ENCODE measurements around the gene BCKDHB.
A peak's percentile ranks its signal among the peaks of the same experiment; 100 is the strongest.
"Not testable (repeated sequence)": the region's sequence is repeated elsewhere in the genome, so short reads cannot be mapped to it uniquely, and the experiment has no call there.

The BCKDHB gene

GRCh38 chr6:80209430-80209829 lies 103.0 kb downstream of the BCKDHB start:
- DNase-seq (ENCODE audit: low read depth in 2 of 2), result no peak

- no peak for DNase-seq (ENCODE audit: low read depth in 2 of 2)
Measured at GRCh38 chr6:80210618-80211017, 104.1 kb downstream of the BCKDHB start.

- no peak for DNase-seq (ENCODE audit: low read depth in 2 of 2)
Measured at GRCh38 chr6:80211286-80211685, 104.8 kb downstream of the BCKDHB start.

- not testable (repeated sequence) for DNase-seq (ENCODE audit: low read depth in 2 of 2)
Measured at GRCh38 chr6:80211890-80212289, 105.4 kb downstream of the BCKDHB start.

GRCh38 chr6:80214436-80215022 lies 108.1 kb downstream of the BCKDHB start:
- peak in 1 of 2 experiments; percentile 45 for DNase-seq (ENCODE audit: low read depth in 2 of 2)

- no peak for DNase-seq (ENCODE audit: low read depth in 2 of 2)
Measured at GRCh38 chr6:80215063-80215462, 108.6 kb downstream of the BCKDHB start.

GRCh38 chr6:80217794-80218193 lies 111.3 kb downstream of the BCKDHB start:
- peak; percentile 86 to 89 for DNase-seq (ENCODE audit: low read depth in 2 of 2)

- peak; percentile 98 to 99 for DNase-seq (ENCODE audit: low read depth in 2 of 2)
Measured at GRCh38 chr6:80223743-80224212, 117.3 kb downstream of the BCKDHB start.

GRCh38 chr6:80226151-80226550 lies 119.7 kb downstream of the BCKDHB start:
- no peak for DNase-seq (ENCODE audit: low read depth in 2 of 2)

GRCh38 chr6:80226699-80227098 lies 120.2 kb downstream of the BCKDHB start:
- DNase-seq (ENCODE audit: low read depth in 2 of 2), result no peak

GRCh38 chr6:80227545-80228105 lies 121.2 kb downstream of the BCKDHB start:
- peak; percentile 81 to 89 for DNase-seq (ENCODE audit: low read depth in 2 of 2)

- DNase-seq (ENCODE audit: low read depth in 2 of 2), result no peak
Measured at GRCh38 chr6:80233262-80233661, 126.8 kb downstream of the BCKDHB start.

- DNase-seq (ENCODE audit: low read depth in 2 of 2), result no peak
Measured at GRCh38 chr6:80233958-80234357, 127.5 kb downstream of the BCKDHB start.

GRCh38 chr6:80234401-80234800 lies 127.9 kb downstream of the BCKDHB start:
- DNase-seq (ENCODE audit: low read depth in 2 of 2), result peak; percentile 47 to 62

- DNase-seq (ENCODE audit: low read depth in 2 of 2), result no peak
Measured at GRCh38 chr6:80234908-80235307, 128.4 kb downstream of the BCKDHB start.

- no peak for DNase-seq (ENCODE audit: low read depth in 2 of 2)
Measured at GRCh38 chr6:80235647-80236046, 129.2 kb downstream of the BCKDHB start.

GRCh38 chr6:80238754-80239153 lies 132.3 kb downstream of the BCKDHB start:
- DNase-seq (ENCODE audit: low read depth in 2 of 2), result not testable (repeated sequence)

GRCh38 chr6:80245043-80245442 lies 138.6 kb downstream of the BCKDHB start:
- no peak for DNase-seq (ENCODE audit: low read depth in 2 of 2)

- no peak for DNase-seq (ENCODE audit: low read depth in 2 of 2)
Measured at GRCh38 chr6:80249897-80250296, 143.4 kb downstream of the BCKDHB start.

- no peak for DNase-seq (ENCODE audit: low read depth in 2 of 2)
Measured at GRCh38 chr6:80250391-80250997, 144.0 kb downstream of the BCKDHB start.

- no peak for DNase-seq (ENCODE audit: low read depth in 2 of 2)
Measured at GRCh38 chr6:80251321-80251720, 144.8 kb downstream of the BCKDHB start.

GRCh38 chr6:80254716-80255115 lies 148.2 kb downstream of the BCKDHB start:
- DNase-seq (ENCODE audit: low read depth in 2 of 2), result no peak

- no peak for DNase-seq (ENCODE audit: low read depth in 2 of 2)
Measured at GRCh38 chr6:80256691-80257090, 150.2 kb downstream of the BCKDHB start.
